ENCODE measurements around the gene FAM221B.

FAM221B gene

DNA sequence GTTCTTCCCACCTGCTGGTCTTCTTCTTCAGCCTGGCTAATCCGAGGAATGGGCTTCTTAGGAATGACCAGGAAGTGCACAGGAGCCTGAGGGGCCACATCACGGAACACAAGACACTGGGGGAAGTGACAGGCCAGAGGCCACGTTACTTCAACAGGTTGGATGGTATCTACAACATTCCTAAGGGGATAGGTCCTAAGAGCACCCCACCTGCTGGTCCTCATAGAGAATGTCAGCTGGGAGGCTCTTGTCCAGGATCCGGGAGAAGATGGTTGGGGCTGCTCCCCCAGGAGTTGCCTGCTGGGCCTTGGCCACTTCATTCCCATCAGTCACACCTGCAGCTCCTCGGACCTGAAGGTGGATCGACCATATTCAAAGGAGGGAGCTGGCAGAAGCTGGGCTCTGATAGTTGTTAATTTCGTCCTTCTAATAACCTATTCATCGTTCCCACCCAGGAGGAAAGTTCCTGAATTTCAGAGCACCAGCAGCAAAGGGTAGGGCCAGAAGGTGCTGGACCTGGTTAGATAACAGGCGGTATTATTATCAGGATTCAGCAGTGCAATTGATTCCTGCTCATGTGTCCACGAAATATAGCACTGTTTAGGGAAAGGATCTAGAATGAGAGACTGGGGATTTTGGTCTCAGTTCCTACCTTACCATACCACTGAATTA, 15.0 kb downstream of the FAM221B start:
- Histone ChIP-seq H3K27ac (ENCODE audit: low read length) (no peak overlapping the region), H3K9me3 (ENCODE audit: control insufficient read depth, low read depth, low read length) (no peaks in the 10 kb centered on the region), H3K4me3 (ENCODE audit: low read length) (peak overlapping the region; percentile 79), H3K27me3 (ENCODE audit: control insufficient read depth, insufficient read depth, low read length) (no peaks in the 10 kb centered on the region), H3K36me3 (ENCODE audit: control insufficient read depth, low read depth, low read length) (no peaks in the 10 kb centered on the region), H3K4me1 (ENCODE audit: control insufficient read depth, low read depth, low read length) (peaks cover 15% of the 10 kb centered on the region), H3K9ac (ENCODE audit: low read length) (no peak overlapping the region)

DNA sequence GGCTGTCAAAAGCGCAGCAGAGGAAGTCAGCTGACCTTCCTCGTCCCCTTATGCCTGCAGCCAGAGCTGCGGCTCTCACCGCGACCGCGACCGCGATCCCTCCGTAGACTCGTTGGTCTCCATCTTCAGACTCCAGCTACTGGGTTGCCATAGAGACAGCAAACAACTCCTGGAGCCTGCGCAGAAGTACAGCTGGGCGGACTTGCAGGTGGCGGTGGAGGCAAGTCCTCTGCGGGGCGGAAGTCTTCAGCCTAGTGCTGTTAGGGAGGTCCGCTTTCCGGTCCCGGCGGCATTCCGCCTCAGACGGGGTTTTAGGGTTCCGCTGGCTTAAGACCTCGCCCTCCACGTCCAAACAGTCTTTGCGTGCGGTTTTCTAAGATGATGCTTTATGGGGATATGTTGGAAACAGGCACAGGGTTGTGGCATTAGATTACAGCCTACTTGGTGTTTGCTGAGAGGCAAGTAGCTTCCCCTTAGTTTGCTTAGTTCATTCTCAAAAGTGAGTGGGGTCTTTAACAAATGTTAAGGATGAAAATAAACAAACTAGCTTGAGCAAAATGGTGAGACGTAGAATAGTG, 16.4 kb downstream of the FAM221B start, which contains the start of gene SPAG8:
Gene SPAG8, minus strand, starts transcription at position 238 of the 578 bp plus-strand sequence. Its CDS starts 115 bp downstream, at position 123.
- Histone ChIP-seq H3K4me3 (ENCODE audit: low read length) (peak within 1 kb of the TSS; percentile 67), H3K27ac (ENCODE audit: low read length) (no peak within 1 kb of the TSS), H3K9ac (ENCODE audit: low read length) (no peak within 1 kb of the TSS), H3K4me1 (ENCODE audit: control insufficient read depth, low read depth, low read length) (peaks cover 15% of the 10 kb centered on the region), H3K9me3 (ENCODE audit: control insufficient read depth, low read depth, low read length) (no peaks in the 10 kb centered on the region), H3K27me3 (ENCODE audit: control insufficient read depth, insufficient read depth, low read length) (no peaks in the 10 kb centered on the region), H3K36me3 (ENCODE audit: control insufficient read depth, low read depth, low read length) (no peaks in the 10 kb centered on the region)

DNA sequence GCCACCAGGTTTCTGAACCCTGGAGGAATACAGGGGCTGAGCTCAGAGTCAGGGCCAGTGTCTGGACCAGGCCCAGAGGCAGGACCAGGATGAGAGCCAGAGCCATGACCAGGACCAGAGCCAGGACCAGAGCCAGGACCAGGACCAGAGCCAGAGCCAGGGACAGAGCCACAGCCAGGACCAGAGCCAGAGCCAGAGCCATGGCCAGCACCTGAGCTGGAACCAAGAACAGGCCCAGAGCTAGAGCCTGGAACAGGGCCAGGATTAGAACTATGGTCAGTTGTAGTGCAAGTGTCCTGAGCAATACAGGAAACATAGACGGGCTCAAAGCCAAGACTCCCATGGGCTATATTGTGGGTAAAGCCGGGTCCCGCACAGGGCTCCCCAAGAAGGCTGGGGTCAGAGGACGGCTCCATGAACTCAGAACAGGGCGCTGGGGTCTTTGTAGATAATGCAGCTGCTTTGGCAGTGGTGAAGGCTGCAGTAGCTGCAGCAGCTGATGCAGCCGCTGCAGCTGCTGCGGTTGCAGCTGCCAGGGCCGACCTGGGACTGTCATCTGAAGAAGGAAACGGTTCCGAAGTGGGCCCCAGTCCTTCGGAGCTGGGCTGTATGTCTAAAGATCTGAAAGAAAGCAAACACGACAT, 17.0 kb downstream of the FAM221B start:
- no peaks in the 10 kb centered on the region for H3K27me3 ChIP-seq (ENCODE audit: control insufficient read depth, insufficient read depth, low read length)
- peaks cover 15% of the 10 kb centered on the region for H3K4me1 ChIP-seq (ENCODE audit: control insufficient read depth, low read depth, low read length)
- peak overlapping the region; percentile 67 for H3K4me3 ChIP-seq (ENCODE audit: low read length)
- H3K9me3 ChIP-seq (ENCODE audit: control insufficient read depth, low read depth, low read length): no peaks in the 10 kb centered on the region
- no peaks in the 10 kb centered on the region for H3K36me3 ChIP-seq (ENCODE audit: control insufficient read depth, low read depth, low read length)
- no peak overlapping the region for H3K27ac ChIP-seq (ENCODE audit: low read length)
- H3K9ac ChIP-seq (ENCODE audit: low read length): no peak overlapping the region

DNA sequence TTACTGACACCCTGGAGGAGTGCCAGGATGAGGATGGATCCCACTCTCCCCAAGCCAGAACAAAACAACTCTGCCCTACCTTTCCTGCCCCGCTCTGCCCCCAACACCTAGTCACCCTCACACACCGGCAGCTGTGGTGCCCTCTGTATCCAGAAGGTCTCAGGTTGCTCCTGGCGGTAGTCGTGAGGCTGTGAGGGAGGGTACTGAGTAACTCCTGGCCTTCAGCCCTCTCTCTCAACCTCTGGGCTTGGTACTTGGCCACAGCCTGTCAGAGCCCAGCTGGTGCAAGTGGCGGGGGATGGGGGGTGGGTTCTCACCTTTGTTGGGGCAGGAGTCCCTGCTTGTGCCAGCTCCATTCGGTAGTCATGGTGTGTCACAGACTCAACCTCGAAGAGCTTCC, 18.4 kb downstream of the FAM221B start:
- Histone ChIP-seq H3K4me1 (ENCODE audit: control insufficient read depth, low read depth, low read length) (peaks cover 15% of the 10 kb centered on the region), H3K4me3 (ENCODE audit: low read length) (no peak overlapping the region), H3K9me3 (ENCODE audit: control insufficient read depth, low read depth, low read length) (no peaks in the 10 kb centered on the region), H3K36me3 (ENCODE audit: control insufficient read depth, low read depth, low read length) (peaks cover 2% of the 10 kb centered on the region), H3K27me3 (ENCODE audit: control insufficient read depth, insufficient read depth, low read length) (no peaks in the 10 kb centered on the region), H3K9ac (ENCODE audit: low read length) (no peak overlapping the region), H3K27ac (ENCODE audit: low read length) (no peak overlapping the region)

DNA sequence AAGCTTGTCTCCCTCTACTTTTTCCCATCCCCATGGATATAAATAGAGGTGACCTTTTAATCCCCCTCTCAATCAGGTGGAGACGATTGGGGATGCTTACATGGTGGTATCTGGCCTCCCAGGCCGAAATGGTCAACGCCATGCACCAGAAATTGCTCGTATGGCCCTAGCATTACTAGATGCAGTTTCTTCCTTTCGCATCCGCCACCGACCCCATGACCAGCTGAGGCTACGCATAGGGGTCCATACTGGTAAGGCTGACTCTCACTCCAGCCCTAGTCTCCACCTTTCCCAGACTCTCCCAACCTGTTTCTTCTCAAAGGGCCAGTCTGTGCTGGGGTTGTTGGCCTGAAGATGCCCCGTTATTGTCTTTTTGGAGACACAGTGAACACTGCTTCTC, 20.1 kb downstream of the FAM221B start:
- no peak overlapping the region for H3K9ac ChIP-seq (ENCODE audit: low read length)
- peaks cover 2% of the 10 kb centered on the region for H3K36me3 ChIP-seq (ENCODE audit: control insufficient read depth, low read depth, low read length)
- no peak overlapping the region for H3K27ac ChIP-seq (ENCODE audit: low read length)
- H3K4me1 ChIP-seq (ENCODE audit: control insufficient read depth, low read depth, low read length): peaks cover 6% of the 10 kb centered on the region
- no peak overlapping the region for H3K4me3 ChIP-seq (ENCODE audit: low read length)
- no peaks in the 10 kb centered on the region for H3K9me3 ChIP-seq (ENCODE audit: control insufficient read depth, low read depth, low read length)
- H3K27me3 ChIP-seq (ENCODE audit: control insufficient read depth, insufficient read depth, low read length): no peaks in the 10 kb centered on the region

DNA sequence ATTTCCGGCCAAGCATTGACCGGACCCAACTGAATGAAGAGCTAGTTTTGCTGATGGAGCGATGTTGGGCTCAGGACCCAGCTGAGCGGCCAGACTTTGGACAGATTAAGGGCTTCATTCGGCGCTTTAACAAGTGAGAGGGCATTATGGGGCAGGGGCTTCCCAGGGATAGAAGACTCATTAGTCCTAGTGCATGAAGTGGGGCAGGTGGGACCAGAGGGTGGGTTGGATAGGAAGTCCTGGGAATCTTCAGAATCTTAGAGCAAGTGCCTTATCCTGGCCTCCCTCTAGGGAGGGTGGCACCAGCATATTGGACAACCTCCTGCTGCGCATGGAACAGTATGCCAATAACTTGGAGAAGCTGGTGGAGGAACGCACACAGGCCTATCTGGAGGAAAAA, 22.4 kb downstream of the FAM221B start:
- no peak overlapping the region for H3K9ac ChIP-seq (ENCODE audit: low read length)

DNA sequence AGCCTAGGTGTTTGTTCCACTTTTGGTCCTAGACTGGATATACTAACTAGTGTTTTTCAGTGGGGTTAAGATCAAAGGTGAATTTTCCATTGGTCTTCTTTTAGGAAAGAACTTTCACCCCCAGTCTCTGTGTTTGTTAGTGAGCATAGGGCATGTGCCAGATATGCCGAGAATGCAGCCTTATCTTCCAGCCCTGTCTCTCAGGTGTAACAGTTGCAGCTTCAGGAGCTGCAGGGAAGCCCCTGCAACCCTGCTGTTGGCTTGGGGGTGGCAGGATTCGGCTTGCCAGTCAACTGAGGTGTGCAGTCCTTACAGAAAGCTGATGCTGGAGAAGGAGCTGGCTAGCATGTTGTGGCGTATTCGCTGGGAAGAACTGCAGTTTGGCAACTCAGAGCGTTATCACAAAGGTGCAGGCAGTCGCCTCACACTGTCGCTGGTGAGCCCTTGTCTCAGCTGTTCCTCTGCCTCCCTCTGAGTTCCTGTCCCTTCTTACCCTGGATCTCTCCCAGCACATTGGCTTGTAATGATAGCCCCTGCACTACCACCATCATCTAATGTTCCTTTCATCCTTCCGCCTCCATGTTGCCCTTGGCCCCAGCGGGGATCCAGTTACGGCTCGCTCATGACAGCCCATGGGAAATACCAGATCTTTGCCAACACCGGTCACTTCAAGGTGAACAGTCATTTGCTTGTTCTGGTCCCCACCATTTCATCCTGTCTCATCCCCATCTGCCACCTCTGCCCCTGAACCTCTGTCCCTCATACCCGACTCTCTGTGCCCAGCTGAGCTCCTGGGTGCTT, 27.0 kb downstream of the FAM221B start:
- Histone ChIP-seq H3K36me3 (ENCODE audit: control insufficient read depth, low read depth, low read length) (peaks cover 2% of the 10 kb centered on the region), H3K9me3 (ENCODE audit: control insufficient read depth, low read depth, low read length) (no peaks in the 10 kb centered on the region), H3K9ac (ENCODE audit: low read length) (no peak overlapping the region), H3K4me1 (ENCODE audit: control insufficient read depth, low read depth, low read length) (no peaks in the 10 kb centered on the region), H3K4me3 (ENCODE audit: low read length) (no peak overlapping the region), H3K27ac (ENCODE audit: low read length) (no peak overlapping the region), H3K27me3 (ENCODE audit: control insufficient read depth, insufficient read depth, low read length) (no peaks in the 10 kb centered on the region)

More for the DNA sequence above, 22.4 kb downstream of the FAM221B start:
- no peak overlapping the region for H3K4me3 ChIP-seq (ENCODE audit: low read length)
- H3K4me1 ChIP-seq (ENCODE audit: control insufficient read depth, low read depth, low read length): no peaks in the 10 kb centered on the region
- H3K36me3 ChIP-seq (ENCODE audit: control insufficient read depth, low read depth, low read length): peaks cover 2% of the 10 kb centered on the region
- no peak overlapping the region for H3K27ac ChIP-seq (ENCODE audit: low read length)
- H3K9me3 ChIP-seq (ENCODE audit: control insufficient read depth, low read depth, low read length): no peaks in the 10 kb centered on the region
- H3K27me3 ChIP-seq (ENCODE audit: control insufficient read depth, insufficient read depth, low read length): no peaks in the 10 kb centered on the region

DNA sequence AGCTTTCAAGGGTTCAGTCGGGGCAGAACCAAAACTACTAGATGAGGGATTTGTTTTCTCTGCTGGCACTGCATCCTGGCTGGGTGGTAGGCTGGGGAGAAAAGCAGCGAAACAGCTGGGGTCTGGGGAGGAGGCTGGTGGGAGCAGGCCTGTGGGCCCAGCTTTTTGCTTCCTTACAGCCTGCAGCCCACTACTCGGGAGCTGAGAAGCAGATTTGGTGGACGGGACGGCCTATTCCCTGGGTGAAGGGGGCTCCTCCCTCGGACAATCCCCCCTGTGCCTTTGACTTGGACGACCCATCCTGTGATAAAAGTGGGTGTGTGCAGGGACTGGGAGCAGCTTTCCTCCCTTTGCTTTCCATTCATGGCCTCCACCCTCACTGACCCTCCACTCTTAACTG, 28.0 kb downstream of the FAM221B start:
- no peak overlapping the region for H3K4me3 ChIP-seq (ENCODE audit: low read length)
- no peaks in the 10 kb centered on the region for H3K9me3 ChIP-seq (ENCODE audit: control insufficient read depth, low read depth, low read length)
- H3K27me3 ChIP-seq (ENCODE audit: control insufficient read depth, insufficient read depth, low read length): no peaks in the 10 kb centered on the region
- no peak overlapping the region for H3K9ac ChIP-seq (ENCODE audit: low read length)
- H3K27ac ChIP-seq (ENCODE audit: low read length): no peak overlapping the region
- no peaks in the 10 kb centered on the region for H3K4me1 ChIP-seq (ENCODE audit: control insufficient read depth, low read depth, low read length)
- peaks cover 2% of the 10 kb centered on the region for H3K36me3 ChIP-seq (ENCODE audit: control insufficient read depth, low read depth, low read length)

DNA sequence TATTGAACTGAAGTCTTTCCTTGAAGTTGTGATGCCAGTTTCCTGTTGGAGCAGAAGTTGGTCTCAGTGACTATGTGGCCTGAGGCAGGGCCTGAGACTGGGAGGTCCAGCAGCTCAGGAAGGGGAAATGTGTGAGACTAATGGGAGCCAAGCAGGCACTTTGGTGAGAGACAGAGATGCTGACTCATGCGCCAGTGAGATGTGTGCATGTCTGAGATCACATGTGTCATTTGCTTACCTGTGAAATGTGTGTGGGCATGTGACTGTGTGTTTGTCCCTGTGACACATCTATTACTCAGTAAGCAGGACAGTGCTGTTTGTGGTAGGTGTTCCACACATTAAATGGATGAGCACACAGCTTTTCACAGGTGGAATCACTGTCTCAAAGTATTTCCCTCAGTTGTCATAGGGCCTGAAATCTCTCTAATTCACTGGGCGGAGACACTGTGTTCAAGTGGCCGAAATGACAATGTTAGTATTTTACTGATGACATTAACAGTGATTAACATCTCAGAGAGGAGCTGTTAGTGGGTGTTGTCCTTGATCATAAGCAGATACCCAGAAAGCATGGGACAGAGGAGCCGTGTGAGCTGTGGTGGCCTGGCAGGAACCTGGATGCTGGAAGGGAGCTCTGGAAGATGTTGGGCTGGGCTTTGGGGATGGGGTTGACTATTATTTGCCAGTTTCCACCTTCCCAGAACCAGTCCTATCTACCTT, 29.7 kb downstream of the FAM221B start:
- H3K27me3 ChIP-seq (ENCODE audit: control insufficient read depth, insufficient read depth, low read length): no peaks in the 10 kb centered on the region
- no peaks in the 10 kb centered on the region for H3K9me3 ChIP-seq (ENCODE audit: control insufficient read depth, low read depth, low read length)
- no peak overlapping the region for H3K9ac ChIP-seq (ENCODE audit: low read length)
- H3K36me3 ChIP-seq (ENCODE audit: control insufficient read depth, low read depth, low read length): no peaks in the 10 kb centered on the region
- no peak overlapping the region for H3K27ac ChIP-seq (ENCODE audit: low read length)
- no peak overlapping the region for H3K4me3 ChIP-seq (ENCODE audit: low read length)
- no peaks in the 10 kb centered on the region for H3K4me1 ChIP-seq (ENCODE audit: control insufficient read depth, low read depth, low read length)

DNA sequence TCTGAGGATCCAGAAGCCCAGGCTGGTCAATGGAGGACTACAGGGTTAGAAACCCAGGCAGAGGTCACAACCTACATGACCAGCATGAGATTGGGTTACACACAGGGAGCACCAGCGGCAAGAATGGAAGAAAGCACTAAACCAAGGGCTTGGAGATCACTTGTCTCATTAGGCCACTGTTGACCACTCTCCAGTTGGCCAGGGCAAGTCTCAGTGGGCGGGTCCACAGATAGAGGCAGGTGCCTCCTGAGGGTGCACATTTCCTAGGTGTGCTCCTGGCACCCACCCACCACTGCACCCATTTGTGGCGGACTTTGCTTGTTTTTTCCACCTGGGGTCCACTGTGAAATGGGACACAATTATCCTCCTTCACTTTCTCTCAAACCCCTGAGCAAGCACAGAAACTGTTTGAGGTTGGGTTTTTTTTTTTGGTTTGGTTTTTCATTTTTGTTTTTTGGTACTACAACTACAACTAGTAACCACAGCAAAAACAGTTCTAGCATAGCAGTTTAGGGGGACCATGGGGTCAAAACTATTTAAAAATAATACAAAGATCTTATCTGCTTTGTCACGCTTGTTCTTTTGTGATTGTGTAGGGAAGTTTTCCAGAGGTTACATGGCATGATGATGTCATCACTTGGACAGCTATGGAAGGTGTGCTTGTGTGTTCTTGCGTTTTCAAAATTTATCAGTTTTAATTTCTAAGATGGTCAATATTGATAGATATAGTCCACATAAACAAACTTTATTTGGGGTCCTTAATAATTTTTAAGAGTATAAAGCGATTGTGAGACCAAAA, 31.0 kb downstream of the FAM221B start:
- no peak overlapping the region for H3K9ac ChIP-seq (ENCODE audit: low read length)
- no peaks in the 10 kb centered on the region for H3K9me3 ChIP-seq (ENCODE audit: control insufficient read depth, low read depth, low read length)
- H3K4me1 ChIP-seq (ENCODE audit: control insufficient read depth, low read depth, low read length): no peaks in the 10 kb centered on the region
- no peak overlapping the region for H3K27ac ChIP-seq (ENCODE audit: low read length)
- H3K27me3 ChIP-seq (ENCODE audit: control insufficient read depth, insufficient read depth, low read length): no peaks in the 10 kb centered on the region
- H3K36me3 ChIP-seq (ENCODE audit: control insufficient read depth, low read depth, low read length): no peaks in the 10 kb centered on the region
- H3K4me3 ChIP-seq (ENCODE audit: low read length): no peak overlapping the region
